AG08396 (cell line): ENCODE results near the gene ACAA1.
"Not testable (repeated sequence)": the region's sequence is repeated elsewhere in the genome, so short reads cannot be mapped to it uniquely, and the experiment has no call there.

ENCODE experiments used
- DNase-seq: peaks from one replicate; pipeline ENCODE4 v3.0.0; 2012; ENCODE audit warnings: low spot score, mixed read lengths

ACAA1 gene

DNA sequence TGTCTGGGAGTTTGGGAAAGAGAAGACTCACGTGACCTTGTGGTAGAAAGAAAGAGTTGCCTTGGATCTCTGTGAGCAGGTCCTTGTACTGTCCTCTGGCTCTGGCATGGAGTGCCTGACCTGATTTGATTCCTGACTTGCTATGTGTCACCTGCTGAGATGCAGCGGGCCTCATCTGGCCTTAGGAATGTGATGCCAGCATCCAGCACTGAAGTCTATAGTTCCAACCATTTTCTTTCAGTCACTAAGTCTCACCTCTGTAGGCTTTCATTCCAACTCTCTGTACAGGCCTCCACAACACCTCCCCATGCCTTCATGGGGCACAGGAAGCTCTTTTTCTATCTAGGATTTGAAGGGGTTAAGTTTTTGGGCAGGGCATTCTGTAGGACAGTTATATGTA lies 16.3 kb upstream of the ACAA1 start:
- no peak for DNase-seq

- no peak for DNase-seq
Measured at GRCh38 chr3:38152609-38153008, 15.7 kb upstream of the ACAA1 start.

GRCh38 chr3:38151667-38152265 lies 14.8 kb upstream of the ACAA1 start:
- DNase-seq, result no peak

DNA sequence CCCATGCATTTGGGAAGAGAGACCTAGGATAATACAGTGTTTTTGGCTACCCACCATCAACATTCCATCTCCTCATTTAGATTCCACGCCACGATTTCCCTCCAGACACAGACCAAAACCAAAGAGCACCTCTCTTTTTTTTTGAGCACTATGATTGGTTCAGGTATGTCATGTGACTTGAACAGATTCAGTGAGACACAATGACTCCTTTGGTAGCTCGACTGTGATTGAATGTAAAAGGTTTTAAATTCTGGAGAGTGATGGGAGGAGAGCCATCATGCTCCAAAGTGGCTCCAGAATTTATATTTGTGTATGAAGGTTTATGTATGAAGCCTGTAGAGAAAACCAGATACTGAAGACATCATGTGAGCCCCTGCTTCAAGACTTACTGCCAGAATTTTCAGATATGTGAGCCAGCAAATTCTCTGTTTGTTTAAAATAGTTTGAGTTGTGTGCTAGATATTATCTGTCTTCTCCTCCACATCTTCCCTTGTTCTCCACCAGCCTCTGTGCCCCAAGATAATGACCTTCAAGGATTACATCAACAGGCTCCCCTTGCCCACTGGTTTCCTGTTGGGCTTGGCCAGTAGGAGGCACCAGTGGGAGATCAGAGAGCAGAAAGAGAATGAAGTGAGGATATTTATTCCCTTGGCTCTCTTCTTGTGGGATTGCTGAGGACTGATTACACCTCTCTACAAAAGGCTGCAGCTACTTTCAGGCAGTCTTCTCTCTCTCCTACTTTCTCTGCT lies 14.0 kb upstream of the ACAA1 start:
- DNase-seq, result no peak

DNA sequence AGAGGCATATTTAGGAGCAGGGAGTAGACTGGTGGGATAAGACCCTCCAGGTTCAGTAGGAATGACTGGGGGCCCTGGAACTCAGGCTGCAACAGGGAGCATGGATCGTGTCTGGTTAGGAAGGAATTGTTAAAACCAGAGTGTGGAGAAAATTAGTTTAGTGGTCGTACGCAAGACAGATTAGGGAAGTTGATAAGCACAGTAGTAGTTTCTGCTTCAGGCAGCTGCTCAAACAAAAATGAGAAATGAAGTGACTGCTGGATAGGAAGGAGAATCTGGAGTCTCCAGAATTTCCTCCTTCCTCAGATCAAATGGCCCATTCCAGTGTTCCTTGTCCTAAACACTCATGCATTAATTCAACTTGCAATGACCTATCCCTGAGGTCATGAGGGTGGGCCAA lies 12.8 kb upstream of the ACAA1 start:
- DNase-seq, result no peak

- no peak for DNase-seq
Measured at GRCh38 chr3:38148311-38148882, 11.5 kb upstream of the ACAA1 start.

- no peak for DNase-seq
Measured at GRCh38 chr3:38147421-38147820, 10.5 kb upstream of the ACAA1 start.

DNA sequence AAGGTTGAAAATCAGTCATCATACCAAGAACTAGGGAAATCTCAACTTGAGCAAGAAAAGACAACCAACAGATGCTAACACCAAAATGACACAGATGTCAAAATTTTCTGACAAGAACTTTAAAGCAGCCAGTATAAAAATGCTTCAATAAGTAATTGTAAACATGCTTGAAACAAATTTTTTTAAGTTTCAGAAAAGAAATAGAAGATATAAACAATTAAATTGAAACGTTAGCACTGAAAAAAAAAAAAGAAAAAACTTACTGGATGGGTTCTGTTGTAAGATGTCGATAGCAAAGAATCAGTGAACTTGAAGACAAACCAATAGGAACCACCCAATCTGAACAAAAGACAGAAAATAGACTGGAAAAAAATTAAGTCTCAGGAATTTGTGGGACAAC lies 9.6 kb upstream of the ACAA1 start:
- no peak for DNase-seq

DNA sequence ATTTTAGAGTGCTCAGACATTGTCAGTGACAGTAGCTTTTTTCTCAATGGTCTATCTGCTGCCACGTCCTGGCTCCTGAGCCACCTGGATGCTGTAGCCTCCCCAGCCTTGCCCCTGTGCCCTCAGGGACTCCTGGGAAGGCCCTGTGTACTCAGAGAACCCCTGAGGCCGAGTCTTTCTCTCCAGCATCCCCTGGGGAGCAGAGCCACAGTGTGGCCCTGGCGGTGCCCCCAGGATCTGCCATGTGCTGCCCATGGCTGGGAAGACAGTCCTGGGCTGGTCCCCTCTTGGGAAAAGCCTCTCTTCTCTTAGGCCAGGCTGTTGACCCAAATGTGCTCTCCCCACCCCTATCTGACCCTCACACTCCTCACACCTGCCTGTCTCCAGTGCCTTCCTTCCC lies 6.6 kb upstream of the ACAA1 start:
- DNase-seq, result no peak

DNA sequence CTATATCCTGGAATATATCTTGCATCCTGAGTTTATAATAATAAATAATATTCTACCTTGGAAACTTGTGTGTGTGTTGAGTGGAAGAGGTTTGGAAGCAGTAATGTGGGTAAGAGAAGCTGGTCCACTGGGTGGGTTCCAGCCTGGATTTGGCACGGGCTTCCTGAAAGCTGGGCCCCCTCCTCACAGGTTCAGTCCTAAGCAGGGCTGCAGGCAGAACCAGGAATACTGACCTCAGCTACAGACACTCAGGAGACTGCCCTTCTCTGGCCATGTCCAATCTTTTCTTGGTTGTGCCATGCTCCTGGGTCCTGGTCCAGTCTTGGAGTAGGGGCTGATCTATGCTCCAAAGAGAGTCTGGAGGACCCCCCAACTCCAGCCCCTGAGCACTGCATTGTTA lies 6.0 kb upstream of the ACAA1 start:
- no peak for DNase-seq

GRCh38 chr3:38141952-38142273 lies 5.0 kb upstream of the ACAA1 start:
- no peak for DNase-seq

- no peak for DNase-seq
Measured at GRCh38 chr3:38141173-38141951, 4.4 kb upstream of the ACAA1 start.

GRCh38 chr3:38140326-38141172 lies 3.6 kb upstream of the ACAA1 start:
- no peak for DNase-seq

DNA sequence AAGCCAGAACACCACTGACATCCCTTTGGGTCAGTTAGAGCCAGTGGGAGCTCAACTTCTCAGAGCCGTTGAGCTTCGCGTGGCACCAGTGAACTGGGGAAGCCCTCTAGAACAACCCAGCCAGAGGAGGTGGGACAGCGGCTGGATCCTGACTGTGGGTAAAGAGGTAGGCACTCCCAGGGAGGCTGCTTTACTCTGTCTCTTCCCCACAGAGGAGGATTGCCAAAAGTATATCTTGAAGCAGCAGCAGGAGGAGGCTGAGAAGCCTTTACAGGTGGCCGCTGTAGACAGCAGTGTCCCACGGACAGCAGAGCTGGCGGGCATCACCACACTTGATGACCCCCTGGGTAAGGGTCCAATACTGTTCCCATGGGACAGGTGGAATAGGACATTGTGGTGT lies 2.7 kb upstream of the ACAA1 start:
- no peak for DNase-seq

GRCh38 chr3:38139191-38139590 lies 2.3 kb upstream of the ACAA1 start:
- no peak for DNase-seq

DNA sequence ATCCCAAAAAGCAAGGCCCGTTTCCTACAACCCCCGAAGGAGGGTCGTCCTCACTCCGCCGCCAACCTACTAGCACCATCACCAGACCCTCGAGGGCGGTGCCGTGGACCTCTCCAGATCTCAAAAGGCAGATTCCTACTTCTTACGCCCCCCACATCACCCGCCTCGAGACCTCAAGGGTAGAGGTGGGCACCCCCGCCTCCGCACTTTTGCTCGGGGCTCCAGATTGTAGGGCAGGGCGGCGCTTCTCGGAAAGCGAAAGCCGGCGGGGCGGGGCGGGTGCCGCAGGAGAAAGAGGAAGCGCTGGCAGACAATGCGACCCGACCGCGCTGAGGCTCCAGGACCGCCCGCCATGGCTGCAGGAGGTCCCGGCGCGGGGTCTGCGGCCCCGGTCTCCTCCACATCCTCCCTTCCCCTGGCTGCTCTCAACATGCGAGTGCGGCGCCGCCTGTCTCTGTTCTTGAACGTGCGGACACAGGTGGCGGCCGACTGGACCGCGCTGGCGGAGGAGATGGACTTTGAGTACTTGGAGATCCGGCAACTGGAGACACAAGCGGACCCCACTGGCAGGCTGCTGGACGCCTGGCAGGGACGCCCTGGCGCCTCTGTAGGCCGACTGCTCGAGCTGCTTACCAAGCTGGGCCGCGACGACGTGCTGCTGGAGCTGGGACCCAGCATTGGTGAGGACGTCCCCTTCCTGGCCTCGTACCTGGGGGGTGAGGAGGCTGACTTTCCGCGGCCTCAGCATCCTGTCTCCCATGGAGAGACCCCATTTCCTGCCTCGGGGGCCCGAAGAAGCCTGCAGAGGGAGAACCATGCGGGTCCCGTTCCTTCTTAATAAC lies 1.6 kb upstream of the ACAA1 start, which contains the start of gene MYD88:
Gene MYD88, plus strand, starts transcription at position 313 of the 842 bp plus-strand sequence. Its CDS starts 40 bp downstream, at position 353.
- peak; percentile 69 for DNase-seq

GRCh38 chr3:38137615-38138348 lies 855 bp upstream of the ACAA1 start:
- no peak for DNase-seq

- DNase-seq, result peak; percentile 46
Measured at GRCh38 chr3:38136393-38136776, 542 bp downstream of the ACAA1 start.

DNA sequence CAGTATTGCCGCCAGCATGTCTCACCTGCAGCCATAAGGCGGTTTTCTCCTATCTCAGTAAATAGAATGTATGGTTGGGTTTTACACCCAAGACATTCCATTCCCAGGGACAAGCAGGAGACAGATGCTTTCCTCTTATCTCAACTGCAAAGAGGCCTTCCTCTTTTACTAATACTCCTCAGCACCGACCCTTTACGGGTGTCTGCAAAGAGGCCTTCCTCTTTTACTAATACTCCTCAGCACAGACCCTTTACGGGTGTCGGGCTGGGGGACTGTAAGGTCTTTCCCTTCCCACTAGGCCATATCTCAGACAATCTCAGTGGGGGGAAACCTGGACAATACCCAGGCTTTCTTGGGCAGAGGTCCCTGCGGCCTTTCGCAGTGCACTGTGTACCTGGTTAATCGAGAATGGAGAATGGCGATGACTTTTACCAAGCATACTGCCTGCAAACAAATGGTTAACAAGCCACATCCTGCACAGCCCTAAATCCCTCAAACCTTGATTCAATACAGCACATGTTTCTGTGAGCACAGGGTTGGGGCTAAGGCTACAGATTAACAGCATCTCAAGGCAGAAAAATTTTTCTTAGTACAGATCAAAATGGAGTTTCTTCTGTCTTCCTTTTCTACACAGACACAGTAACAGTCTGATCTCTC lies 1.2 kb downstream of the ACAA1 start:
- not testable (repeated sequence) for DNase-seq
